Measurements from ENCODE around the gene BAD. TPM values are rescaled to one million over a fixed set of nuclear protein-coding genes. Genes with fewer than 3 reads are reported as not detected.

BAD gene
- total and polyA plus RNA-seq, 2 donors (not counting 1 experiment from before 2014, with no cell fraction given) = 24.0 to 39.1 TPM

DNA sequence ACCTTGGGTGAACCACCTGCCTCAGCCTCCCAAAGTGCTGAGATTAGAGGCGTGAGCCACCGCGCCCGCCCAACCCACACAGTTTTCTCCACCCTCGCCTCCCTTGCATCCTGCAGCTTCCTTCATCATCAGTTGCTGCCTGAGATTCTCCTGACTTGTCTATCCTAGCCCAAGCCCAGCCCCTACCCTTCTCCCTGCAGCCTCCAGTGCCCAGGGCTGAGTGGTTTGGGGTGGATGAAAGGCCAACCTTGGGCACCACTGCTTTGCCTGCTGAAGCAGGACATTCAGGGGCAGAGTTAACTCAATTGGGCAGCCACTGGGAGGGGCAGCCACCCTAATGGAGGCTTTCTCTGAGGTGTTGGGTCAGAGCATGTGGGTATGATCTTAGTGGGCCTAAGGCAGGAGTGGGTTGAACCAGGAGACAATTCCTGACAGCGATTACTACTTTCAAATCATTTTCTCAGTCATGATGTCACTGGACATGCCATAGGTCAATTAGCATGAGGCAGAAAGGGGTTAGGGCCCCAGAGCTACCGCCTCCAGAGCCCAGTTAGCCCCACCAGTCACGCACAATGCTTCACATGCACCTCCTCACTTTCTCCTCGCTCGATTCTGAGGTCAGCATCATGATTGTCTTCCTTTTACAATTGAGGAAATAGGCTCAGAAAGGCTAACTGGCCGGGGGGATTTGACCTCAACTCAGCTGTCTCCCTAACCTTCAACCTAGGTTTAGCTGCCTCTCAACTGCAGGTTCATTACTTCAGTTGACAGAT lies 44.6 kb downstream of the BAD start:
- H3K9ac ChIP-seq (ENCODE audit: low read length) = peak overlapping the region; percentile 81
- ATAC-seq (ENCODE audit: low read depth) = no peak
- no peaks in the 10 kb centered on the region for H3K27me3 Mint-ChIP-seq
- H3K4me3 Mint-ChIP-seq = peak overlapping the region; percentile 91
- no peaks in the 10 kb centered on the region for H3K9me3 Mint-ChIP-seq (ENCODE audit: insufficient read depth)
- H3K27ac ChIP-seq (ENCODE audit: low read length in 2 of 2) = peak overlapping the region; percentile 98
- intact Hi-C loops (cut with micrococcal nuclease) = loop anchor here (1.0 to 2.0 kb wide), 3 partner anchors 14 to 53 kb away; partner anchors contain the start of genes BAD, GPR137, NUDT22 and STIP1
- DNase-seq = peak; percentile 84
- CTCF ChIA-PET = no interaction called here
- H3K27ac Mint-ChIP-seq = peak overlapping the region; percentile 97
- H3K4me1 ChIP-seq (ENCODE audit: control insufficient read depth in 2 of 2, insufficient read depth in 2 of 2, low read length in 2 of 2) = peaks cover 29 to 62% of the 10 kb centered on the region in 2 donors
- POLR2A ChIA-PET = interaction anchor here (0.6 to 1.3 kb wide), 5 partner anchors 13 to 265 kb away, joined by 3 to 4 read pairs (median 3); partner anchors contain the start of genes COX8A, NUDT22 and TRPT1
- no peaks in the 10 kb centered on the region for H3K9me3 ChIP-seq (ENCODE audit: control extremely low read depth in 1 of 3, control insufficient read depth in 2 of 3, insufficient read depth in 1 of 3, low read length in 2 of 3)
- peak overlapping the region; percentile 47 for H2AFZ ChIP-seq (ENCODE audit: insufficient read depth, low read depth, low read length, poor library complexity, severe bottlenecking)
- H3K4me2 ChIP-seq (replicated peaks; ENCODE audit: low read depth, low read length, poor library complexity, severe bottlenecking) = peak overlapping the region; percentile 99
- peak overlapping the region in 4 of 5 experiments; percentile 76 to 91 (median 83) for H3K4me3 ChIP-seq (ENCODE audit: control extremely low read depth in 1 of 5, extremely low read depth in 1 of 5, insufficient read depth in 1 of 5, low read depth in 2 of 5, low read length in 4 of 5)
- peaks cover 25% of the 10 kb centered on the region for H3K79me2 ChIP-seq (ENCODE audit: control insufficient read depth, insufficient read depth, low read length)
- H3K27me3 ChIP-seq (replicated peaks in 1 of 4; ENCODE audit: control extremely low read depth in 1 of 4, control insufficient read depth in 3 of 4, insufficient read depth in 4 of 4, low read length in 3 of 4) = no peaks in the 10 kb centered on the region
- peaks cover 63% of the 10 kb centered on the region for H3K4me1 Mint-ChIP-seq
- peaks cover 20% of the 10 kb centered on the region for H4K20me1 ChIP-seq (ENCODE audit: control insufficient read depth, insufficient read depth, low read length, poor library complexity, severe bottlenecking)
- WGBS (ENCODE audit: insufficient coverage) = 69% methylated on average over 7 of the region's 11 CpGs
- peaks cover 0 to 38% of the 10 kb centered on the region in 2 experiments for H3K36me3 ChIP-seq (replicated peaks in 1 of 2; ENCODE audit: control extremely low read depth in 1 of 2, control insufficient read depth in 1 of 2, extremely low read depth in 1 of 2, insufficient read depth in 2 of 2, low read length in 1 of 2)
- no peak for TF ChIP-seq EZH2 (IDR thresholded peaks at IDR 0.05; ENCODE audit: borderline replicate concordance, insufficient read depth, low read depth, low read length, poor library complexity, severe bottlenecking)
- TF ChIP-seq, protein P1, sequence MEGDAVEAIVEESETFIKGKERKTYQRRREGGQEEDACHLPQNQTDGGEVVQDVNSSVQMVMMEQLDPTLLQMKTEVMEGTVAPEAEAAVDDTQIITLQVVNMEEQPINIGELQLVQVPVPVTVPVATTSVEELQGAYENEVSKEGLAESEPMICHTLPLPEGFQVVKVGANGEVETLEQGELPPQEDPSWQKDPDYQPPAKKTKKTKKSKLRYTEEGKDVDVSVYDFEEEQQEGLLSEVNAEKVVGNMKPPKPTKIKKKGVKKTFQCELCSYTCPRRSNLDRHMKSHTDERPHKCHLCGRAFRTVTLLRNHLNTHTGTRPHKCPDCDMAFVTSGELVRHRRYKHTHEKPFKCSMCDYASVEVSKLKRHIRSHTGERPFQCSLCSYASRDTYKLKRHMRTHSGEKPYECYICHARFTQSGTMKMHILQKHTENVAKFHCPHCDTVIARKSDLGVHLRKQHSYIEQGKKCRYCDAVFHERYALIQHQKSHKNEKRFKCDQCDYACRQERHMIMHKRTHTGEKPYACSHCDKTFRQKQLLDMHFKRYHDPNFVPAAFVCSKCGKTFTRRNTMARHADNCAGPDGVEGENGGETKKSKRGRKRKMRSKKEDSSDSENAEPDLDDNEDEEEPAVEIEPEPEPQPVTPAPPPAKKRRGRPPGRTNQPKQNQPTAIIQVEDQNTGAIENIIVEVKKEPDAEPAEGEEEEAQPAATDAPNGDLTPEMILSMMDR (IDR thresholded peaks at IDR 0.05) = no peak

DNA sequence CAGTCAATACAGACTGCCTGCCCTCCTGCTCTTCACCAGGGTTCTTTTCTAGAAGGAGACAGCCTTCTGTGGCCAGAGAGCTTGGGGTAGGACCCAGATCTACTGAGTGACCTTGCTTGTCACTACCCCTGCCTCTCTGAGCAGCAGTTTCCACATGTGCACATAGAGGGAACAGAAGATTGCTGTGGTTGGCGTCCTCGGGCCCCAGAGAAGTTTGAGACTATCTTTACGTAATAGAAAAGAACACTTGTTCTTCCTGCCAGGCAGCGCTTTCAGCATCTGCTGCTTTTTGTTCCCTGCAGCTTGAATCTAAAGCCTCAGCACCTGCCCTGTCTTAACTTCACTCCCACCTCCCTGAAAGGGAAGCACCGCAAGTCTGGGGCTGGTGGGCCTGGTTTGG lies 45.5 kb downstream of the BAD start:
- H3K9me3 ChIP-seq (ENCODE audit: control extremely low read depth in 1 of 3, control insufficient read depth in 2 of 3, insufficient read depth in 1 of 3, low read length in 2 of 3) = no peaks in the 10 kb centered on the region
- POLR2A ChIA-PET = interaction anchor here (0.9 to 1.3 kb wide), 2 partner anchors 13 to 264 kb away, joined by 3 to 4 read pairs; partner anchors contain the start of genes COX8A, NUDT22 and TRPT1
- Mint-ChIP-seq H3K4me1 (peaks cover 64% of the 10 kb centered on the region), H3K27ac (peak overlapping the region; percentile 90), H3K9me3 (ENCODE audit: insufficient read depth) (no peaks in the 10 kb centered on the region), H3K4me3 (peak overlapping the region; percentile 41), H3K27me3 (no peaks in the 10 kb centered on the region)
- H3K79me2 ChIP-seq (ENCODE audit: control insufficient read depth, insufficient read depth, low read length) = peaks cover 25% of the 10 kb centered on the region
- H3K4me1 ChIP-seq (ENCODE audit: control insufficient read depth in 2 of 2, insufficient read depth in 2 of 2, low read length in 2 of 2) = peaks cover 28 to 62% of the 10 kb centered on the region in 2 donors
- ATAC-seq (ENCODE audit: low read depth) (no peak), DNase-seq (no peak)
- WGBS (ENCODE audit: insufficient coverage) = 92% methylated on average over 4 of the region's 5 CpGs
- H4K20me1 ChIP-seq (ENCODE audit: control insufficient read depth, insufficient read depth, low read length, poor library complexity, severe bottlenecking) = peaks cover 21% of the 10 kb centered on the region
- H3K4me3 ChIP-seq (ENCODE audit: control extremely low read depth in 1 of 5, extremely low read depth in 1 of 5, insufficient read depth in 1 of 5, low read depth in 2 of 5, low read length in 4 of 5) = no peak overlapping the region
- no peaks in the 10 kb centered on the region for H3K27me3 ChIP-seq (replicated peaks in 1 of 4; ENCODE audit: control extremely low read depth in 1 of 4, control insufficient read depth in 3 of 4, insufficient read depth in 4 of 4, low read length in 3 of 4)
- peak overlapping the region in 1 of 2 donors; percentile 98 for H3K27ac ChIP-seq (ENCODE audit: low read length in 2 of 2)
- no peak overlapping the region for H3K9ac ChIP-seq (ENCODE audit: low read length)
- H2AFZ ChIP-seq (ENCODE audit: insufficient read depth, low read depth, low read length, poor library complexity, severe bottlenecking) = no peak overlapping the region
- H3K4me2 ChIP-seq (replicated peaks; ENCODE audit: low read depth, low read length, poor library complexity, severe bottlenecking) = no peak overlapping the region
- peaks cover 0 to 36% of the 10 kb centered on the region in 2 experiments for H3K36me3 ChIP-seq (replicated peaks in 1 of 2; ENCODE audit: control extremely low read depth in 1 of 2, control insufficient read depth in 1 of 2, extremely low read depth in 1 of 2, insufficient read depth in 2 of 2, low read length in 1 of 2)
- intact Hi-C loops (cut with micrococcal nuclease) = no loop called here
- CTCF ChIA-PET = no interaction called here
- no peak for TF ChIP-seq EZH2 (IDR thresholded peaks at IDR 0.05; ENCODE audit: borderline replicate concordance, insufficient read depth, low read depth, low read length, poor library complexity, severe bottlenecking)
- TF ChIP-seq, protein P1 (IDR thresholded peaks at IDR 0.05) = no peak

All from B cell (primary cell).